ENCODE measurements around the gene CRIP3. TPM values are rescaled to one million over a fixed set of nuclear protein-coding genes. Genes with fewer than 3 reads are reported as not detected.

The CRIP3 gene
- total and polyA plus RNA-seq, 2 of the 13 experiments (the other 11 are each of a cell fraction or from before 2014, with no cell fraction given), result 6.3 to 9.3 TPM

DNA sequence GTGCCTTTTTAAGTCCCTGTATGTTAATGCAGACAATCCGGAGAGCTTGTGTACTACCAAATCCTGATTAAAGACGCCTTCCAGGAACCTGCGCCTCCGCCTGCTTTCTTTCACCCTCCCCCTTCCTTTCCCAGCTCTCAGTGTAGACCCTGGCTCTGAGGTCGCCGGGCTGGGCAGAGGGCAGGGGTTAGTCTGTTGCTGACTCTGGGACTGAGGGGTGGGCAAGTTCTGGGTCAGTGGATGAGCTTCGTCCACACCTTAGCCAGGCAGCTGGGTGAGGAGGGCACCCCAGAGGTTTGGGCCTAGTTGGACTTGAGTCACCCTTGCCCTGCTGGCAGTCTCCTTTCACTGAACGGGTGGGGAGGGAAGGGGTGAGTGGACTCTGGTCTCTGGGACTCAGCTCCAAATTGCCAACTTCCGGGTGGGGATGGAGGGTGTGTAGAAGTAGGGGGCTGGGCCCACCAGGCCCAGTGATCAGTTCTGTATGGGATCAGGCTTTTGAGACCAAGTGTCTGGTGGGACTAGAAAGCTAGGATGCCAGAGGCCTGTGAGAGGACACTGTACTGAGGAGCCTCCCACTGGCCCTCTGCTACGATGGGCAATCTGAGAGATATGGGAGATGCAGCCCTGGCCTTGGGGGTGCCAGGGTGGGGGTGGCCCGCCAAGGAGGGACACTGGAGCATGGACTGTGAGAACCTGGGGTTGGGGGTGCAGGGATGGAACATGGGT, 31.9 kb downstream of the CRIP3 start (continued):
- 0 out of 2 replicates have a peak, but pooled peaks have one; percentile 48 for TF ChIP-seq KDM2A (CRISPR knock-in tag; IDR thresholded peaks at IDR 0.05; ENCODE audit: borderline replicate concordance, low read depth)
- no peak for TF ChIP-seq YY1 (IDR thresholded peaks at IDR 0.05; ENCODE audit: insufficient read depth, insufficient replicate concordance, low read depth, low read length)
- TF ChIP-seq, protein P1, sequence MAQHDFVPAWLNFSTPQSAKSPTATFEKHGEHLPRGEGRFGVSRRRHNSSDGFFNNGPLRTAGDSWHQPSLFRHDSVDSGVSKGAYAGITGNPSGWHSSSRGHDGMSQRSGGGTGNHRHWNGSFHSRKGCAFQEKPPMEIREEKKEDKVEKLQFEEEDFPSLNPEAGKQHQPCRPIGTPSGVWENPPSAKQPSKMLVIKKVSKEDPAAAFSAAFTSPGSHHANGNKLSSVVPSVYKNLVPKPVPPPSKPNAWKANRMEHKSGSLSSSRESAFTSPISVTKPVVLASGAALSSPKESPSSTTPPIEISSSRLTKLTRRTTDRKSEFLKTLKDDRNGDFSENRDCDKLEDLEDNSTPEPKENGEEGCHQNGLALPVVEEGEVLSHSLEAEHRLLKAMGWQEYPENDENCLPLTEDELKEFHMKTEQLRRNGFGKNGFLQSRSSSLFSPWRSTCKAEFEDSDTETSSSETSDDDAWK (CRISPR knock-in tag; IDR thresholded peaks at IDR 0.05), result no peak
- TF ChIP-seq KAT8 (CRISPR knock-in tag; IDR thresholded peaks at IDR 0.05), result peak; percentile 62
- TF ChIP-seq, protein P2, sequence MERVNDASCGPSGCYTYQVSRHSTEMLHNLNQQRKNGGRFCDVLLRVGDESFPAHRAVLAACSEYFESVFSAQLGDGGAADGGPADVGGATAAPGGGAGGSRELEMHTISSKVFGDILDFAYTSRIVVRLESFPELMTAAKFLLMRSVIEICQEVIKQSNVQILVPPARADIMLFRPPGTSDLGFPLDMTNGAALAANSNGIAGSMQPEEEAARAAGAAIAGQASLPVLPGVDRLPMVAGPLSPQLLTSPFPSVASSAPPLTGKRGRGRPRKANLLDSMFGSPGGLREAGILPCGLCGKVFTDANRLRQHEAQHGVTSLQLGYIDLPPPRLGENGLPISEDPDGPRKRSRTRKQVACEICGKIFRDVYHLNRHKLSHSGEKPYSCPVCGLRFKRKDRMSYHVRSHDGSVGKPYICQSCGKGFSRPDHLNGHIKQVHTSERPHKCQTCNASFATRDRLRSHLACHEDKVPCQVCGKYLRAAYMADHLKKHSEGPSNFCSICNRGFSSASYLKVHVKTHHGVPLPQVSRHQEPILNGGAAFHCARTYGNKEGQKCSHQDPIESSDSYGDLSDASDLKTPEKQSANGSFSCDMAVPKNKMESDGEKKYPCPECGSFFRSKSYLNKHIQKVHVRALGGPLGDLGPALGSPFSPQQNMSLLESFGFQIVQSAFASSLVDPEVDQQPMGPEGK (CRISPR knock-in tag; IDR thresholded peaks at IDR 0.05), result peak; percentile 93
- peak; percentile 82 for TF ChIP-seq ARNTL (CRISPR knock-in tag; IDR thresholded peaks at IDR 0.05)
- TF ChIP-seq ZNF674 (CRISPR knock-in tag; IDR thresholded peaks at IDR 0.05; ENCODE audit: low read depth), result no peak
- no peak for TF ChIP-seq KLF15 (CRISPR knock-in tag; IDR thresholded peaks at IDR 0.05; ENCODE audit: borderline replicate concordance)
- peak; percentile 65 for TF ChIP-seq HIVEP1 (CRISPR knock-in tag; IDR thresholded peaks at IDR 0.05)
- TF ChIP-seq, protein P3, sequence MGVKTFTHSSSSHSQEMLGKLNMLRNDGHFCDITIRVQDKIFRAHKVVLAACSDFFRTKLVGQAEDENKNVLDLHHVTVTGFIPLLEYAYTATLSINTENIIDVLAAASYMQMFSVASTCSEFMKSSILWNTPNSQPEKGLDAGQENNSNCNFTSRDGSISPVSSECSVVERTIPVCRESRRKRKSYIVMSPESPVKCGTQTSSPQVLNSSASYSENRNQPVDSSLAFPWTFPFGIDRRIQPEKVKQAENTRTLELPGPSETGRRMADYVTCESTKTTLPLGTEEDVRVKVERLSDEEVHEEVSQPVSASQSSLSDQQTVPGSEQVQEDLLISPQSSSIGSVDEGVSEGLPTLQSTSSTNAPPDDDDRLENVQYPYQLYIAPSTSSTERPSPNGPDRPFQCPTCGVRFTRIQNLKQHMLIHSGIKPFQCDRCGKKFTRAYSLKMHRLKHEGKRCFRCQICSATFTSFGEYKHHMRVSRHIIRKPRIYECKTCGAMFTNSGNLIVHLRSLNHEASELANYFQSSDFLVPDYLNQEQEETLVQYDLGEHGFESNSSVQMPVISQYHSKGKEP (CRISPR knock-in tag; IDR thresholded peaks at IDR 0.05), result no peak
- no peak for TF ChIP-seq SCMH1 (CRISPR knock-in tag; IDR thresholded peaks at IDR 0.05; ENCODE audit: borderline replicate concordance)
- TF ChIP-seq, protein P4, sequence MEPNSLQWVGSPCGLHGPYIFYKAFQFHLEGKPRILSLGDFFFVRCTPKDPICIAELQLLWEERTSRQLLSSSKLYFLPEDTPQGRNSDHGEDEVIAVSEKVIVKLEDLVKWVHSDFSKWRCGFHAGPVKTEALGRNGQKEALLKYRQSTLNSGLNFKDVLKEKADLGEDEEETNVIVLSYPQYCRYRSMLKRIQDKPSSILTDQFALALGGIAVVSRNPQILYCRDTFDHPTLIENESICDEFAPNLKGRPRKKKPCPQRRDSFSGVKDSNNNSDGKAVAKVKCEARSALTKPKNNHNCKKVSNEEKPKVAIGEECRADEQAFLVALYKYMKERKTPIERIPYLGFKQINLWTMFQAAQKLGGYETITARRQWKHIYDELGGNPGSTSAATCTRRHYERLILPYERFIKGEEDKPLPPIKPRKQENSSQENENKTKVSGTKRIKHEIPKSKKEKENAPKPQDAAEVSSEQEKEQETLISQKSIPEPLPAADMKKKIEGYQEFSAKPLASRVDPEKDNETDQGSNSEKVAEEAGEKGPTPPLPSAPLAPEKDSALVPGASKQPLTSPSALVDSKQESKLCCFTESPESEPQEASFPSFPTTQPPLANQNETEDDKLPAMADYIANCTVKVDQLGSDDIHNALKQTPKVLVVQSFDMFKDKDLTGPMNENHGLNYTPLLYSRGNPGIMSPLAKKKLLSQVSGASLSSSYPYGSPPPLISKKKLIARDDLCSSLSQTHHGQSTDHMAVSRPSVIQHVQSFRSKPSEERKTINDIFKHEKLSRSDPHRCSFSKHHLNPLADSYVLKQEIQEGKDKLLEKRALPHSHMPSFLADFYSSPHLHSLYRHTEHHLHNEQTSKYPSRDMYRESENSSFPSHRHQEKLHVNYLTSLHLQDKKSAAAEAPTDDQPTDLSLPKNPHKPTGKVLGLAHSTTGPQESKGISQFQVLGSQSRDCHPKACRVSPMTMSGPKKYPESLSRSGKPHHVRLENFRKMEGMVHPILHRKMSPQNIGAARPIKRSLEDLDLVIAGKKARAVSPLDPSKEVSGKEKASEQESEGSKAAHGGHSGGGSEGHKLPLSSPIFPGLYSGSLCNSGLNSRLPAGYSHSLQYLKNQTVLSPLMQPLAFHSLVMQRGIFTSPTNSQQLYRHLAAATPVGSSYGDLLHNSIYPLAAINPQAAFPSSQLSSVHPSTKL (CRISPR knock-in tag; IDR thresholded peaks at IDR 0.05), result peak; percentile 73
- no peak for TF ChIP-seq ZNF234 (CRISPR knock-in tag; conservative IDR thresholded peaks at IDR 0.05)
- no peak for TF ChIP-seq ZFP36L2 (CRISPR knock-in tag; IDR thresholded peaks at IDR 0.05)
- TF ChIP-seq KLF11 (CRISPR knock-in tag; IDR thresholded peaks at IDR 0.05), result no peak
- no peak for TF ChIP-seq MXD4 (CRISPR knock-in tag; IDR thresholded peaks at IDR 0.05)
- peak; percentile 66 for TF ChIP-seq NCOR1 (IDR thresholded peaks at IDR 0.05; ENCODE audit: borderline replicate concordance, low read length)
- no peak for TF ChIP-seq ZSCAN20 (CRISPR knock-in tag; IDR thresholded peaks at IDR 0.05; ENCODE audit: borderline replicate concordance)
- peak; percentile 90 for TF ChIP-seq MED1 (CRISPR knock-in tag; IDR thresholded peaks at IDR 0.05)
- TF ChIP-seq ZNF570 (CRISPR knock-in tag; IDR thresholded peaks at IDR 0.05; ENCODE audit: borderline replicate concordance), result no peak
- TF ChIP-seq SAP130 (CRISPR knock-in tag; IDR thresholded peaks at IDR 0.05; ENCODE audit: low read depth), result peak; percentile 68
